CD4-positive, CD25-positive, alpha-beta regulatory T cell (primary cell): ENCODE data around the gene SLC17A9. TPM values are rescaled to one million over a fixed set of nuclear protein-coding genes. Genes with fewer than 3 reads are reported as not detected.

ENCODE experiments used
- ATAC-seq, 2 donors: fragments of 150-1000 bp; cut with Tn5 transposase; one replicate each; pipeline ENCODE4 v1.10.0; 2021; ENCODE audit warnings: low read depth in 2 of 2, moderate number of reproducible peaks in 2 of 2, moderate library complexity in 1 of 2
- DNase-seq, 3 donors: peaks; one replicate each; pipeline versions ENCODE4 v3.0.0 to v3.0.0-alpha.2; 2012 to 2022; ENCODE audit warnings: mixed read lengths in 1 of 3
- H3K27ac ChIP-seq: one replicate; pipeline ENCODE4 v1.7.0; 2013; ENCODE audit warnings: mild to moderate bottlenecking, low read length; ENCODE audit not compliant: insufficient read depth, poor library complexity, severe bottlenecking
- H3K27me3 ChIP-seq: one replicate; pipeline ENCODE4 v1.7.0; 2013; ENCODE audit warnings: low read length; ENCODE audit not compliant: control insufficient read depth, insufficient read depth
- H3K36me3 ChIP-seq: one replicate; pipeline ENCODE4 v1.7.0; 2013; ENCODE audit warnings: mild to moderate bottlenecking, low read length, moderate library complexity; ENCODE audit not compliant: control insufficient read depth, insufficient read depth
- H3K4me1 ChIP-seq: 2 replicates; pipeline ENCODE4 v1.7.0; 2013; ENCODE audit warnings: mild to moderate bottlenecking, low read length; ENCODE audit not compliant: insufficient read depth, control insufficient read depth, poor library complexity, severe bottlenecking
- H3K4me3 ChIP-seq: one replicate; pipeline ENCODE4 v1.7.0; 2013; ENCODE audit warnings: low read depth, mild to moderate bottlenecking, low read length, moderate library complexity
- H3K9me3 ChIP-seq, 2 experiments: 1 replicate in 1 of 2; 2 replicates in 1 of 2; pipeline ENCODE4 v1.7.0; 2013; ENCODE audit warnings: low read length in 2 of 2, mild to moderate bottlenecking in 1 of 2, moderate library complexity in 1 of 2; ENCODE audit not compliant: control insufficient read depth in 2 of 2
- H3K27ac Mint-ChIP-seq, 3 donors: one replicate each; pipeline ENCODE4 v1.8.0; 2020 to 2022; ENCODE audit warnings: mild to moderate bottlenecking in 3 of 3, mixed read lengths in 3 of 3, moderate library complexity in 2 of 3
- H3K27me3 Mint-ChIP-seq: one replicate; pipeline ENCODE4 v1.8.0; 2022; ENCODE audit warnings: mild to moderate bottlenecking, mixed read lengths
- H3K36me3 Mint-ChIP-seq: one replicate; pipeline ENCODE4 v1.8.0; 2020; ENCODE audit warnings: mixed read lengths
- H3K4me1 Mint-ChIP-seq, 4 donors: one replicate each; pipeline ENCODE4 v1.8.0; 2020 to 2022; ENCODE audit warnings: mixed read lengths in 4 of 4, mild to moderate bottlenecking in 1 of 4
- H3K4me3 Mint-ChIP-seq, 4 donors: one replicate each; pipeline ENCODE4 v1.8.0; 2020 to 2022; ENCODE audit warnings: mild to moderate bottlenecking in 4 of 4, mixed read lengths in 4 of 4, moderate library complexity in 3 of 4
- H3K9me3 Mint-ChIP-seq, 7 donors: one replicate each; pipeline ENCODE4 v1.8.0; 2020 to 2022; ENCODE audit warnings: mixed read lengths in 7 of 7, mild to moderate bottlenecking in 3 of 7, moderate library complexity in 2 of 7
- polyA plus RNA-seq, 4 donors: library from polyadenylated mRNA; unstranded; fragments of 300-500 nt; fragmentation: Illumina TruSeq; gene quantifications; one replicate each; pipeline ENCODE4 v1.2.3, GENCODE V29; 2021
- total RNA-seq: library from RNA; stranded (reverse); gene quantifications from one replicate; pipeline ENCODE4 v1.2.3, GENCODE V29; 2022

The SLC17A9 gene
- total and polyA plus RNA-seq, 5 donors from 2014 or later = 0.06 to 4.1 (median 0.33) TPM; not detected in 1

- DNase-seq (no peak), ATAC-seq (no peak)
- Histone ChIP-seq H3K27me3 (peaks cover 2% of the 10 kb centered on the region), H3K4me1 (peaks cover 9% of the 10 kb centered on the region), H3K9me3 (no peaks in the 10 kb centered on the region), H3K4me3 (no peak overlapping the region), H3K27ac (no peak overlapping the region), H3K36me3 (no peaks in the 10 kb centered on the region)
- H3K27ac Mint-ChIP-seq = no peak overlapping the region
- H3K4me3 Mint-ChIP-seq = no peak overlapping the region
- H3K36me3 Mint-ChIP-seq = no peaks in the 10 kb centered on the region
- peaks cover 0 to 6% (median 1%) of the 10 kb centered on the region in 4 donors for H3K4me1 Mint-ChIP-seq
- peaks cover 10% of the 10 kb centered on the region for H3K27me3 Mint-ChIP-seq
- H3K9me3 Mint-ChIP-seq = no peaks in the 10 kb centered on the region
These were observed 39.4 kb downstream of the SLC17A9 start for GRCh38 chr20:62991863-62992262.

- no peak for ATAC-seq
- no peaks in the 10 kb centered on the region for H3K36me3 ChIP-seq
- no peak for DNase-seq
- H3K27ac ChIP-seq = no peak overlapping the region
- H3K27ac Mint-ChIP-seq = no peak overlapping the region
- H3K27me3 Mint-ChIP-seq = peaks cover 20% of the 10 kb centered on the region
- H3K9me3 Mint-ChIP-seq = no peaks in the 10 kb centered on the region
- H3K9me3 ChIP-seq = no peaks in the 10 kb centered on the region
- no peak overlapping the region for H3K4me3 ChIP-seq
- H3K4me1 ChIP-seq = peaks cover 7% of the 10 kb centered on the region
- H3K36me3 Mint-ChIP-seq = no peaks in the 10 kb centered on the region
- no peak overlapping the region for H3K4me3 Mint-ChIP-seq
- peaks cover 1% of the 10 kb centered on the region for H3K27me3 ChIP-seq
- H3K4me1 Mint-ChIP-seq = peaks cover 0 to 6% (median under 1%) of the 10 kb centered on the region in 4 donors
These were observed 41.5 kb downstream of the SLC17A9 start for GRCh38 chr20:62993856-62994494.

- no peaks in the 10 kb centered on the region for H3K36me3 ChIP-seq
- Mint-ChIP-seq H3K27me3 (peaks cover 17% of the 10 kb centered on the region), H3K4me1 (no peaks in the 10 kb centered on the region), H3K27ac (no peak overlapping the region), H3K4me3 (no peak overlapping the region), H3K9me3 (no peaks in the 10 kb centered on the region), H3K36me3 (no peaks in the 10 kb centered on the region)
- no peaks in the 10 kb centered on the region for H3K9me3 ChIP-seq
- no peaks in the 10 kb centered on the region for H3K27me3 ChIP-seq
- no peak for ATAC-seq
- no peak overlapping the region for H3K27ac ChIP-seq
- no peaks in the 10 kb centered on the region for H3K4me1 ChIP-seq
- H3K4me3 ChIP-seq = no peak overlapping the region
- no peak for DNase-seq
These were observed 42.4 kb downstream of the SLC17A9 start for GRCh38 chr20:62994869-62995281.

GRCh38 chr20:62995481-62995880 is 43.0 kb downstream of the SLC17A9 start:
- H3K27ac Mint-ChIP-seq = no peak overlapping the region
- DNase-seq = no peak

GRCh38 chr20:62995898-62996595 is 43.5 kb downstream of the SLC17A9 start:
- DNase-seq (no peak), ATAC-seq (no peak)
- H3K36me3 Mint-ChIP-seq = no peaks in the 10 kb centered on the region
- H3K4me1 Mint-ChIP-seq = no peaks in the 10 kb centered on the region
- no peaks in the 10 kb centered on the region for H3K9me3 ChIP-seq
- H3K27ac ChIP-seq = no peak overlapping the region
- H3K4me3 Mint-ChIP-seq = no peak overlapping the region
- H3K36me3 ChIP-seq = no peaks in the 10 kb centered on the region
- H3K27me3 ChIP-seq = peaks cover 2% of the 10 kb centered on the region
- H3K4me3 ChIP-seq = no peak overlapping the region
- H3K27me3 Mint-ChIP-seq = peaks cover 29% of the 10 kb centered on the region
- H3K4me1 ChIP-seq = no peaks in the 10 kb centered on the region
- H3K27ac Mint-ChIP-seq = no peak overlapping the region
- no peaks in the 10 kb centered on the region for H3K9me3 Mint-ChIP-seq

More at GRCh38 chr20:62995481-62995880, 43.0 kb downstream of the SLC17A9 start:
- H3K27me3 ChIP-seq = no peaks in the 10 kb centered on the region
- no peaks in the 10 kb centered on the region for H3K9me3 Mint-ChIP-seq
- H3K9me3 ChIP-seq = no peaks in the 10 kb centered on the region
- H3K36me3 ChIP-seq = no peaks in the 10 kb centered on the region
- H3K4me1 Mint-ChIP-seq = no peaks in the 10 kb centered on the region
- H3K36me3 Mint-ChIP-seq = no peaks in the 10 kb centered on the region
- no peak for ATAC-seq
- H3K4me3 ChIP-seq = no peak overlapping the region
- H3K27ac ChIP-seq = no peak overlapping the region
- H3K4me1 ChIP-seq = no peaks in the 10 kb centered on the region
- H3K27me3 Mint-ChIP-seq = peaks cover 23% of the 10 kb centered on the region
- no peak overlapping the region for H3K4me3 Mint-ChIP-seq

GRCh38 chr20:62996596-62996982 is 44.1 kb downstream of the SLC17A9 start:
- Histone ChIP-seq H3K4me3 (no peak overlapping the region), H3K27me3 (peaks cover 2% of the 10 kb centered on the region), H3K9me3 (no peaks in the 10 kb centered on the region), H3K27ac (no peak overlapping the region), H3K4me1 (no peaks in the 10 kb centered on the region), H3K36me3 (no peaks in the 10 kb centered on the region)
- Mint-ChIP-seq H3K4me1 (no peaks in the 10 kb centered on the region), H3K36me3 (no peaks in the 10 kb centered on the region), H3K9me3 (no peaks in the 10 kb centered on the region), H3K4me3 (no peak overlapping the region), H3K27me3 (peaks cover 34% of the 10 kb centered on the region), H3K27ac (no peak overlapping the region)
- DNase-seq = no peak
- ATAC-seq = no peak

- Histone ChIP-seq H3K4me1 (no peaks in the 10 kb centered on the region), H3K36me3 (no peaks in the 10 kb centered on the region), H3K27ac (no peak overlapping the region), H3K27me3 (peaks cover 2% of the 10 kb centered on the region), H3K4me3 (no peak overlapping the region), H3K9me3 (no peaks in the 10 kb centered on the region)
- no peak overlapping the region for H3K4me3 Mint-ChIP-seq
- H3K4me1 Mint-ChIP-seq = no peaks in the 10 kb centered on the region
- H3K9me3 Mint-ChIP-seq = no peaks in the 10 kb centered on the region
- H3K36me3 Mint-ChIP-seq = no peaks in the 10 kb centered on the region
- H3K27ac Mint-ChIP-seq = no peak overlapping the region
- DNase-seq (no peak), ATAC-seq (no peak)
- H3K27me3 Mint-ChIP-seq = peaks cover 41% of the 10 kb centered on the region
These were observed 45.0 kb downstream of the SLC17A9 start for GRCh38 chr20:62997417-62998035.
